GM06990 (cell line): ENCODE results near the gene CCDC54.

Experiments
- DNase-seq: peaks from one replicate; pipeline ENCODE4 v3.0.0-alpha.2; 2011; ENCODE audit not compliant: insufficient read length; ENCODE audit errors: extremely low read depth
- H3K27me3 ChIP-seq: replicated peaks from 2 replicates; pipeline ENCODE4 v1.6.0; 2011; ENCODE audit warnings: low read length; ENCODE audit not compliant: control insufficient read depth, insufficient read depth
- H3K36me3 ChIP-seq: 2 replicates; pipeline ENCODE4 v1.5.1; 2011; ENCODE audit warnings: low read length; ENCODE audit not compliant: control insufficient read depth, insufficient read depth
- H3K4me3 ChIP-seq: replicated peaks from 2 replicates; pipeline ENCODE4 v1.5.1; 2011; ENCODE audit warnings: low read depth, mild to moderate bottlenecking, control low read depth, low read length
- TF ChIP-seq, protein P1 (sequence below): IDR thresholded peaks from 2 replicates; pipeline ENCODE4 v1.5.1; 2011; ENCODE audit warnings: low read length, control low read depth, mild to moderate bottlenecking, inconsistent platforms; ENCODE audit not compliant: insufficient read depth, poor library complexity, severe bottlenecking

The CCDC54 gene

DNA sequence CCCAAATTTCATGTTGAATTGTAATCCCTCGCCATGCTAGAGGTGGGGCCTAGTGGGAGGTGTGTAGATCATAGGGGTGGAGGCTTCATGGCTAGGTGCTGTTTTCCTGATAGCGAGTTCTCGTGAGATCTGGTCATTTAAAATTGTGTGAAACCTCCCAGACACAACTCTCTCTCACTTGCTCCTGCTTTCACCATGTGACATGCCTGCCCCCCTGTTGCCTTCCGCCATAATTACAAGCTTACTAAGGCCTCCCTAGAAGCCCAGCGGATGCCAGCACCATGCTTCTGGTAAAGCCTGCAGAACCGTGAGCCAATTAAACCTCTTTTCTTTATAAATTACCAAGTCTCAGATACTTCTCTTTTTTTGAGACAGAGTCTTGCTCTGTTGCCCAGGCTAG lies 36.0 kb downstream of the CCDC54 start:
- no peak for DNase-seq
- Histone ChIP-seq H3K27me3 (no peaks in the 10 kb centered on the region), H3K4me3 (no peak overlapping the region), H3K36me3 (no peaks in the 10 kb centered on the region)
- TF ChIP-seq, protein P1, sequence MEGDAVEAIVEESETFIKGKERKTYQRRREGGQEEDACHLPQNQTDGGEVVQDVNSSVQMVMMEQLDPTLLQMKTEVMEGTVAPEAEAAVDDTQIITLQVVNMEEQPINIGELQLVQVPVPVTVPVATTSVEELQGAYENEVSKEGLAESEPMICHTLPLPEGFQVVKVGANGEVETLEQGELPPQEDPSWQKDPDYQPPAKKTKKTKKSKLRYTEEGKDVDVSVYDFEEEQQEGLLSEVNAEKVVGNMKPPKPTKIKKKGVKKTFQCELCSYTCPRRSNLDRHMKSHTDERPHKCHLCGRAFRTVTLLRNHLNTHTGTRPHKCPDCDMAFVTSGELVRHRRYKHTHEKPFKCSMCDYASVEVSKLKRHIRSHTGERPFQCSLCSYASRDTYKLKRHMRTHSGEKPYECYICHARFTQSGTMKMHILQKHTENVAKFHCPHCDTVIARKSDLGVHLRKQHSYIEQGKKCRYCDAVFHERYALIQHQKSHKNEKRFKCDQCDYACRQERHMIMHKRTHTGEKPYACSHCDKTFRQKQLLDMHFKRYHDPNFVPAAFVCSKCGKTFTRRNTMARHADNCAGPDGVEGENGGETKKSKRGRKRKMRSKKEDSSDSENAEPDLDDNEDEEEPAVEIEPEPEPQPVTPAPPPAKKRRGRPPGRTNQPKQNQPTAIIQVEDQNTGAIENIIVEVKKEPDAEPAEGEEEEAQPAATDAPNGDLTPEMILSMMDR = no peak

DNA sequence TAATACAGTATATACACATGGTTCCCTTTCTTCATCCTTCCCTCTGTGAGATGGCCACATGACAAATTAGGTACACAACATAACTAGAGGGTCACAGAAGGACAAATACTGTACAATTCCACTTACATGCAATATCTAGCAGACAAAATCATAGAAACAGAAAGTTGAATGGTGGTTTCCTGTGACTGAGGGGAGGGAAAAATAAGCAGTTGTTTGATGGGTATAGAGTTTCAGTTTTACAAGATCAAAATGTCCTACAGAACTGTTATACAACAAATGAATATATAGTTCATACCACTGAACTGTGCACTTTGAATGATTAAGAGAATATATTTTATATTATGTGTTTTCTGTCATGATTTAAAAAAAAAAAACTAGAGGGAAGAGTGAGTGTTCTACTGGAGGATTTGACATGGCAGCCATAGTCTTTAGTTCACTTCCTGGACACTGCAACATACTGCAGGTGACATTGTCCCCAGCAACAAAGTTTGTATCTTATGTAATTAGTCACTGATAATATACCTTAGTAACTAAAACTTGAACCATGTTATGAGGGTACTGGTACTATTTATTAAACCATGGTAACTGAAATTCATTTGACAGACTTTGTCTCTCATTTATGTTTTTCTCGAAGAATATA lies 37.2 kb downstream of the CCDC54 start:
- DNase-seq = no peak
- H3K4me3 ChIP-seq = no peak overlapping the region
- H3K36me3 ChIP-seq = no peaks in the 10 kb centered on the region
- H3K27me3 ChIP-seq = no peaks in the 10 kb centered on the region
- TF ChIP-seq, protein P1 = no peak

DNA sequence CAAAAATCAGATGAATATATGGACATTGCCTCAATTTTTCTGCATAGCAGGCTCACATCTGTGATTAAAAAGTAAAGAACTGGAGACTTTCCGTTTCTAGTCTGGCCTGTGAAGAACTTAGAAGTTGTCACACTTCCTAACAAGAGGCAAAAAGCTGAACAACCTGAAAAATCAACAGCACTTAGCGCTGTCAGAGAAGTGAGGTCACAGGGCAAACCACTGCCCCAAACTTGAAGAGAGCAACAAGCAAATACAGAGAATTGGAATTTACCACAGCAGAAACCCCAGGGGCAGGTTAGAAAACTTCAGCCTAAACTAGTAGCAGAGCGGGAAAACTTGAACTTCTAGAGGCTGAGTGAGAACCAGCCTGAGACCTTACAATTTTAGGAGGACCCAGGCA lies 38.9 kb downstream of the CCDC54 start:
- no peak for DNase-seq
- no peak overlapping the region for H3K4me3 ChIP-seq
- no peaks in the 10 kb centered on the region for H3K36me3 ChIP-seq
- H3K27me3 ChIP-seq = no peaks in the 10 kb centered on the region
- TF ChIP-seq, protein P1 = no peak

DNA sequence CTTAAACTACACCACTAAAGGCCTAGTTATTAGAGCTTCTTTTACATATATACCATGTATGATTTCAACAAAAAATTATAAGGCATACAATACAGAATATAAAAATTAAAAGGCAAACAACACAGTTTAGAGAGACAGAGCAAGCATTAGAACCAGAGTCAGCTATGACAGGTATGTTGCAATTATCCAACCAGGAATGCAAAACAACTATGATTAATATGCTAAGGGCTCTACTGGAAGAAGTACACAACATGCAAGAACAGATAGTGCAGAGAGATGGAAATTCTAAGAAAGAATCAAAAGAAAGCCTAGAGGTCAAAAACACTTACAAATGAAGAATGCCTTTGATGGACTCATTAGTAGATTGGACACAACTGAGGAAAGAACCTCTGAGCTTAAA lies 39.6 kb downstream of the CCDC54 start:
- TF ChIP-seq, protein P1 = no peak
- Histone ChIP-seq H3K36me3 (no peaks in the 10 kb centered on the region), H3K4me3 (no peak overlapping the region), H3K27me3 (no peaks in the 10 kb centered on the region)
- DNase-seq = no peak

DNA sequence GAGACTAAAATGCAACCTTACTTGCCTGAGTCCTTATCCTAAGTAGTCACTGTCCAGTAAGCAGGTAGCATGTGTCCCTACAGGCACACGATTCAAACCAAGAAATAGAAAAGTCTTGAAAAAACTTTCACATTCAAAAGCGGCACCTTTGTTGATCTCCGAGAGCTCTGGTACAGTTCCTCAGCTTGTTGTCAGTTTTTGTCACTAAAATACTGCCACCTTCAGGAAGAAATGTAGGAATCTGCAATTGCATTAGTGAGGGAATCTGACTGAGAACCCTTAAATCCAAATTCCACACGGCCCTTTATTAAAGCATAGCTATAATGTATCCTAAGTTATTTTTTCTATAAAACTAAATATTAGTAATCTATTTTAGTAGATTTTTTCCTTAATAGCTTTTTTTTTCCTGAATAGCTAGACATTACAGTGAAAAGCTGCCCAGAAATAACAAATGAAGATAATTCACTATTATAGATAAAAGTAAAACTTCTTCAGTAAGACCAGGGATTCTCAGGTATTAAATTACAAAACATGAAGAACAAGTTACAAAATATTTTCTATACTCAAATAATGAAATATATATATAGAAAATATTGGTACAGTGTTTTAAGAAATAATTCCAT lies 44.0 kb downstream of the CCDC54 start:
- no peaks in the 10 kb centered on the region for H3K36me3 ChIP-seq
- H3K27me3 ChIP-seq = no peaks in the 10 kb centered on the region
- H3K4me3 ChIP-seq = no peak overlapping the region
- TF ChIP-seq, protein P1 = peak; percentile 62
- peak; percentile 45 for DNase-seq

DNA sequence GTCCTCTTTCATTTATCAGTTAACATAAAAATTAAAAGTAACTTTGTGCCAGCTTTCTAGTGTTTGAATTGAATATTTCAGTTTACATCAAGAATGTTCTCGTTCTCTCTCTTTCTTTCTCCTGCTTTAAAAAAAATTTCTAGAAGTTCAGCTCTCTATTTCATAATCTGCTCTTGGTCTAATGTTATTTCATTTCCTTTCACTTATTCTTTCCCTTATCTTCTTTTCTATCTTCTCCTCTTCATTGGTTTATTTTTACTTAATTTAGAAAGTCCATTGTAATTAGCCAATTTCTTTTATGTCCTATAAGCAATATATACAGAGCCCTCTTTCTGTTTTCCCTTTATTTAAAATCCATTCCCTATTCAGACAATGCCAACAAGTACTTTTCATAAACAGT lies 44.6 kb downstream of the CCDC54 start:
- no peaks in the 10 kb centered on the region for H3K36me3 ChIP-seq
- no peak overlapping the region for H3K4me3 ChIP-seq
- DNase-seq = no peak
- no peaks in the 10 kb centered on the region for H3K27me3 ChIP-seq
- TF ChIP-seq, protein P1 = no peak
